ENCODE data around the gene GRM7. TPM values are rescaled to one million over a fixed set of nuclear protein-coding genes. Genes with fewer than 3 reads are reported as not detected.
A peak's percentile ranks its signal among the peaks of the same experiment; 100 is the strongest.

Gene GRM7
- total and polyA plus RNA-seq, 4 donors: 0.08 to 0.33 TPM; not detected in 2

DNA sequence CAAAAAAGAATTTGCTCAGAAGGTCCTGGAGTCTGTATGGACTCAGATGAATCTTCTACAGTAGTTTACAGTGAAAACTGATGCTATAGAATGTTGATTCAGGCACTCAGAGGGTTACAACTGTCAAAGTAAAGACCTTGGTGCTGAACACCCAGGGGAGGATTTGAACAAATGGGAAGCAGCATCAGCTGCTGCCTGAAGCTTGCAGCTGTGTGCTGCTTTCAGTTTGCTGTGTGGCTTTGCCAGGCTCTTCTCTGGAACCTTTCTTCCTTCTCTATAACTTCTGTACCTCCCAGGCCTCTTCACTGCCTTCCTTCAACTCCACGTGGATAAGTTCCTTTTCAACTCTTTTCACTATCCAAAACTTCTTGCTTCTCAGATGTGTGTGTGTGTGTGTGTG lies 214.2 kb downstream of the GRM7 start:
- no peak overlapping the region for H3K4me3 ChIP-seq (ENCODE audit: low read depth in 1 of 3, low read length in 3 of 3)
- H3K36me3 ChIP-seq (ENCODE audit: control insufficient read depth in 4 of 4, insufficient read depth in 3 of 4, low read depth in 1 of 4, low read length in 3 of 4): no peaks in the 10 kb centered on the region
- no peak for DNase-seq (ENCODE audit: low spot score)
- H3K27me3 ChIP-seq (ENCODE audit: control insufficient read depth in 4 of 4, insufficient read depth in 4 of 4, low read length in 3 of 4): peaks cover 0 to 6% (median 0%) of the 10 kb centered on the region in 4 donors
- 29% methylated on average over 1 of the region's 1 CpG for WGBS
- no peaks in the 10 kb centered on the region for H3K4me1 ChIP-seq (ENCODE audit: control insufficient read depth in 4 of 4, insufficient read depth in 4 of 4, low read length in 3 of 4)
- TF ChIP-seq, protein P1, sequence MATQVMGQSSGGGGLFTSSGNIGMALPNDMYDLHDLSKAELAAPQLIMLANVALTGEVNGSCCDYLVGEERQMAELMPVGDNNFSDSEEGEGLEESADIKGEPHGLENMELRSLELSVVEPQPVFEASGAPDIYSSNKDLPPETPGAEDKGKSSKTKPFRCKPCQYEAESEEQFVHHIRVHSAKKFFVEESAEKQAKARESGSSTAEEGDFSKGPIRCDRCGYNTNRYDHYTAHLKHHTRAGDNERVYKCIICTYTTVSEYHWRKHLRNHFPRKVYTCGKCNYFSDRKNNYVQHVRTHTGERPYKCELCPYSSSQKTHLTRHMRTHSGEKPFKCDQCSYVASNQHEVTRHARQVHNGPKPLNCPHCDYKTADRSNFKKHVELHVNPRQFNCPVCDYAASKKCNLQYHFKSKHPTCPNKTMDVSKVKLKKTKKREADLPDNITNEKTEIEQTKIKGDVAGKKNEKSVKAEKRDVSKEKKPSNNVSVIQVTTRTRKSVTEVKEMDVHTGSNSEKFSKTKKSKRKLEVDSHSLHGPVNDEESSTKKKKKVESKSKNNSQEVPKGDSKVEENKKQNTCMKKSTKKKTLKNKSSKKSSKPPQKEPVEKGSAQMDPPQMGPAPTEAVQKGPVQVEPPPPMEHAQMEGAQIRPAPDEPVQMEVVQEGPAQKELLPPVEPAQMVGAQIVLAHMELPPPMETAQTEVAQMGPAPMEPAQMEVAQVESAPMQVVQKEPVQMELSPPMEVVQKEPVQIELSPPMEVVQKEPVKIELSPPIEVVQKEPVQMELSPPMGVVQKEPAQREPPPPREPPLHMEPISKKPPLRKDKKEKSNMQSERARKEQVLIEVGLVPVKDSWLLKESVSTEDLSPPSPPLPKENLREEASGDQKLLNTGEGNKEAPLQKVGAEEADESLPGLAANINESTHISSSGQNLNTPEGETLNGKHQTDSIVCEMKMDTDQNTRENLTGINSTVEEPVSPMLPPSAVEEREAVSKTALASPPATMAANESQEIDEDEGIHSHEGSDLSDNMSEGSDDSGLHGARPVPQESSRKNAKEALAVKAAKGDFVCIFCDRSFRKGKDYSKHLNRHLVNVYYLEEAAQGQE (IDR thresholded peaks at IDR 0.05): no peak
- TF ChIP-seq, protein P2, sequence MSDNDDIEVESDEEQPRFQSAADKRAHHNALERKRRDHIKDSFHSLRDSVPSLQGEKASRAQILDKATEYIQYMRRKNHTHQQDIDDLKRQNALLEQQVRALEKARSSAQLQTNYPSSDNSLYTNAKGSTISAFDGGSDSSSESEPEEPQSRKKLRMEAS (IDR thresholded peaks at IDR 0.05): no peak
- H3K27ac ChIP-seq (ENCODE audit: low read depth in 1 of 2, low read length in 2 of 2): no peak overlapping the region
- no peaks in the 10 kb centered on the region for H3K9me3 ChIP-seq (ENCODE audit: control insufficient read depth in 4 of 4, low read length in 3 of 4)
- no peak overlapping the region for H3K9ac ChIP-seq (ENCODE audit: low read depth in 1 of 2, low read length in 2 of 2)

DNA sequence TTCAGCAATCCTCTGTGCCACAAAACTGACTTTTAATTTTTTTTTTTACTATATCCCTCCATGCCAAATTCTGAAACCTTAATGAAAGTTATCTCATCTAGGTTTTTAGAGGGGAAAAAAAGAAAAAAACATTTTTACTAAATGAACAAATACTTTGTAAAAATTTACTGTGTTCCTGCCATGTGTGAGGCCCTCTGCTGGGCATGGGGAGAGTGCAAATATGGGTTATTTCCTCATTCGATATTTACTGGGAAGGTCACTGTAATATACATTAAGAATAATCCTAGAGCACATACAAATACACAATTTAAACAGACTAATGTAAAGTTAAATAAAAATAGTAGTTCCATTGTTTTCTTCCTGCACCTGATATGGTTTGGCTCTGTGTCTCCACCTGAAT lies 215.0 kb downstream of the GRM7 start:
- WGBS: 37% methylated on average over 1 of the region's 1 CpG
- no peak for DNase-seq (ENCODE audit: low spot score)
- peaks cover 0 to 6% (median 0%) of the 10 kb centered on the region in 4 donors for H3K27me3 ChIP-seq (ENCODE audit: control insufficient read depth in 4 of 4, insufficient read depth in 4 of 4, low read length in 3 of 4)
- H3K36me3 ChIP-seq (ENCODE audit: control insufficient read depth in 4 of 4, insufficient read depth in 3 of 4, low read depth in 1 of 4, low read length in 3 of 4): no peaks in the 10 kb centered on the region
- H3K27ac ChIP-seq (ENCODE audit: low read depth in 1 of 2, low read length in 2 of 2): no peak overlapping the region
- no peaks in the 10 kb centered on the region for H3K4me1 ChIP-seq (ENCODE audit: control insufficient read depth in 4 of 4, insufficient read depth in 4 of 4, low read length in 3 of 4)
- TF ChIP-seq, protein P3, sequence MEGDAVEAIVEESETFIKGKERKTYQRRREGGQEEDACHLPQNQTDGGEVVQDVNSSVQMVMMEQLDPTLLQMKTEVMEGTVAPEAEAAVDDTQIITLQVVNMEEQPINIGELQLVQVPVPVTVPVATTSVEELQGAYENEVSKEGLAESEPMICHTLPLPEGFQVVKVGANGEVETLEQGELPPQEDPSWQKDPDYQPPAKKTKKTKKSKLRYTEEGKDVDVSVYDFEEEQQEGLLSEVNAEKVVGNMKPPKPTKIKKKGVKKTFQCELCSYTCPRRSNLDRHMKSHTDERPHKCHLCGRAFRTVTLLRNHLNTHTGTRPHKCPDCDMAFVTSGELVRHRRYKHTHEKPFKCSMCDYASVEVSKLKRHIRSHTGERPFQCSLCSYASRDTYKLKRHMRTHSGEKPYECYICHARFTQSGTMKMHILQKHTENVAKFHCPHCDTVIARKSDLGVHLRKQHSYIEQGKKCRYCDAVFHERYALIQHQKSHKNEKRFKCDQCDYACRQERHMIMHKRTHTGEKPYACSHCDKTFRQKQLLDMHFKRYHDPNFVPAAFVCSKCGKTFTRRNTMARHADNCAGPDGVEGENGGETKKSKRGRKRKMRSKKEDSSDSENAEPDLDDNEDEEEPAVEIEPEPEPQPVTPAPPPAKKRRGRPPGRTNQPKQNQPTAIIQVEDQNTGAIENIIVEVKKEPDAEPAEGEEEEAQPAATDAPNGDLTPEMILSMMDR (IDR thresholded peaks at IDR 0.05; ENCODE audit: low read depth, low read length, missing input control): peak; percentile 29
- TF ChIP-seq NR2F2 (IDR thresholded peaks at IDR 0.05) (no peak), TAF1 (conservative IDR thresholded peaks at IDR 0.05) (no peak), RAD21 (IDR thresholded peaks at IDR 0.05) (peak; percentile 47 to 51)
- H3K9ac ChIP-seq (ENCODE audit: low read depth in 1 of 2, low read length in 2 of 2): no peak overlapping the region
- no peaks in the 10 kb centered on the region for H3K9me3 ChIP-seq (ENCODE audit: control insufficient read depth in 4 of 4, low read length in 3 of 4)
- no peak overlapping the region for H3K4me3 ChIP-seq (ENCODE audit: low read depth in 1 of 3, low read length in 3 of 3)

DNA sequence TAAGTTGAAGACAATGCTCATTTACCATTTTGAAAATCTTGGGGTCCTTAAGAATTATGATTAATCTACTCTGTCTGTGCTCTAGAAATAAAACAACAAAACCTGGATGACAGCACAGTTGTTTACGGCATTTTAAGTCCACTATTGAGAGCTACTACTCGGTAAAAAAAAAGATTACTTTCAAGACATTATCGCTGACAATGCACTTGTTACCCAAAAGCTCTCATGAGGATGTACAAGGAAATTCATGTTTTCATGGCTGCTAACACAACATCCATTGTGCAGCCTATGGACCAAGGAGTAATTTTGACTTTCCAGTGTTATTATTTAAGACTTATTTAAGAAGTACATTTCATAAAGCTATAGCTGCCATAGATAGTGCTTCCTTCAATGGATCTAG lies 221.3 kb downstream of the GRM7 start:
- Histone ChIP-seq H3K9me3 (ENCODE audit: control insufficient read depth in 4 of 4, low read length in 3 of 4) (no peaks in the 10 kb centered on the region), H3K4me3 (ENCODE audit: low read depth in 1 of 3, low read length in 3 of 3) (no peak overlapping the region), H3K27me3 (ENCODE audit: control insufficient read depth in 4 of 4, insufficient read depth in 4 of 4, low read length in 3 of 4) (no peaks in the 10 kb centered on the region), H3K4me1 (ENCODE audit: control insufficient read depth in 4 of 4, insufficient read depth in 4 of 4, low read length in 3 of 4) (no peaks in the 10 kb centered on the region), H3K9ac (ENCODE audit: low read depth in 1 of 2, low read length in 2 of 2) (no peak overlapping the region), H3K27ac (ENCODE audit: low read depth in 1 of 2, low read length in 2 of 2) (no peak overlapping the region), H3K36me3 (ENCODE audit: control insufficient read depth in 4 of 4, insufficient read depth in 3 of 4, low read depth in 1 of 4, low read length in 3 of 4) (no peaks in the 10 kb centered on the region)
- no peak for DNase-seq (ENCODE audit: low spot score)
- 90% methylated on average over 3 of the region's 3 CpGs for WGBS
- no peak for TF ChIP-seq FOXA1 (IDR thresholded peaks at IDR 0.05)
- no peak for TF ChIP-seq RAD21 (IDR thresholded peaks at IDR 0.05)
- TF ChIP-seq, protein P2 (IDR thresholded peaks at IDR 0.05): no peak
- no peak for TF ChIP-seq SP1 (IDR thresholded peaks at IDR 0.05)
- no peak for TF ChIP-seq EGR1 (IDR thresholded peaks at IDR 0.05; ENCODE audit: low read depth in 2 of 2)
- no peak for TF ChIP-seq RXRA (IDR thresholded peaks at IDR 0.05)
- TF ChIP-seq, protein P3 (IDR thresholded peaks at IDR 0.05; ENCODE audit: low read depth, low read length, missing input control): no peak
- no peak for TF ChIP-seq FOXA2 (IDR thresholded peaks at IDR 0.05)
- no peak for TF ChIP-seq HNF4G (IDR thresholded peaks at IDR 0.05)
- TF ChIP-seq, protein P4, sequence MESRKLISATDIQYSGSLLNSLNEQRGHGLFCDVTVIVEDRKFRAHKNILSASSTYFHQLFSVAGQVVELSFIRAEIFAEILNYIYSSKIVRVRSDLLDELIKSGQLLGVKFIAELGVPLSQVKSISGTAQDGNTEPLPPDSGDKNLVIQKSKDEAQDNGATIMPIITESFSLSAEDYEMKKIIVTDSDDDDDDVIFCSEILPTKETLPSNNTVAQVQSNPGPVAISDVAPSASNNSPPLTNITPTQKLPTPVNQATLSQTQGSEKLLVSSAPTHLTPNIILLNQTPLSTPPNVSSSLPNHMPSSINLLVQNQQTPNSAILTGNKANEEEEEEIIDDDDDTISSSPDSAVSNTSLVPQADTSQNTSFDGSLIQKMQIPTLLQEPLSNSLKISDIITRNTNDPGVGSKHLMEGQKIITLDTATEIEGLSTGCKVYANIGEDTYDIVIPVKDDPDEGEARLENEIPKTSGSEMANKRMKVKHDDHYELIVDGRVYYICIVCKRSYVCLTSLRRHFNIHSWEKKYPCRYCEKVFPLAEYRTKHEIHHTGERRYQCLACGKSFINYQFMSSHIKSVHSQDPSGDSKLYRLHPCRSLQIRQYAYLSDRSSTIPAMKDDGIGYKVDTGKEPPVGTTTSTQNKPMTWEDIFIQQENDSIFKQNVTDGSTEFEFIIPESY (IDR thresholded peaks at IDR 0.05): no peak
- TF ChIP-seq GABPA (IDR thresholded peaks at IDR 0.05 in 1 of 2, conservative IDR thresholded peaks at IDR 0.05 in 1 of 2): no peak
- TF ChIP-seq HNF4A (conservative IDR thresholded peaks at IDR 0.05): no peak
- TF ChIP-seq, protein P5, sequence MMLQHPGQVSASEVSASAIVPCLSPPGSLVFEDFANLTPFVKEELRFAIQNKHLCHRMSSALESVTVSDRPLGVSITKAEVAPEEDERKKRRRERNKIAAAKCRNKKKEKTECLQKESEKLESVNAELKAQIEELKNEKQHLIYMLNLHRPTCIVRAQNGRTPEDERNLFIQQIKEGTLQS (IDR thresholded peaks at IDR 0.05): no peak
- TF ChIP-seq TAF1 (conservative IDR thresholded peaks at IDR 0.05): no peak

Data from liver (tissue), 9 donors.